ENCODE measurements around the gene STX8. TPM values are rescaled to one million over a fixed set of nuclear protein-coding genes. Genes with fewer than 3 reads are reported as not detected.

The STX8 gene
- total RNA-seq, 1 experiment from 2014 or later = 109 TPM

- Histone ChIP-seq H3K9me3 (replicated peaks) (peaks cover 9% of the 10 kb centered on the region), H3K4me3 (no peak overlapping the region), H3K27ac (no peak overlapping the region), H3K4me1 (replicated peaks) (peaks cover 20% of the 10 kb centered on the region), H3K27me3 (replicated peaks) (no peaks in the 10 kb centered on the region), H3K36me3 (no peaks in the 10 kb centered on the region)
- no peak for DNase-seq (ENCODE audit: low read depth in 1 of 2, low spot score in 2 of 2)
Measured at GRCh38 chr17:9218911-9219310, 356.7 kb downstream of the STX8 start.

DNA sequence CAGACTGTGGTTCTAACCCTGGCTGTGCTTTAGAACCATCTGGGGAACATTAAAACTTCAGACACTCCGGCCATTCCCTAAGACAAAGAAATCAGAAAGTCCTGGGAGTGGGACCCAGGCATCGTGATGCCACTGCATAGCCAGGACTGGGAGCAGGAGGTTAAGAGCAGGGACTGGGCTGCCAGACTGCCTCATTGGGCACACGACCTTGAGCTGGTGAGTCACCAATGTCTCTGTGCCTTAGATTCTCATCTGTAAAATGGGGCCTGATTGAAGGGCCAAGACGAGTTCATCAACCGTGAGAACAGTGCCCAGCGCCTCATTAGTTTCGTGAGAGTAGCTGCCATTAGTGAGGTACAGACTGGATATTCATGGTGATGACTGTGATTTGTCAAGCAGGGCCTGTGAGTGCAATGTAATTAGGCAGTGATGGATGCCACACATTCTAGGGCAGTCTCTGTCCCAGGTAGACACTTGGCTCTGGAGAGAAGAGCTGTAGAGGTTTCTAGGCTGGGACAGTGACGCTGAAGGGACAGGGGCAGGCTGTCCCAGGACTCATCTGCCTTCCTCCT is 357.5 kb downstream of the STX8 start:
- Histone ChIP-seq H3K4me3 (no peak overlapping the region), H3K27ac (peak overlapping the region; percentile 88), H3K9me3 (replicated peaks) (peaks cover 9% of the 10 kb centered on the region), H3K4me1 (replicated peaks) (peaks cover 20% of the 10 kb centered on the region), H3K27me3 (replicated peaks) (no peaks in the 10 kb centered on the region), H3K36me3 (no peaks in the 10 kb centered on the region)
- no peak for DNase-seq (ENCODE audit: low read depth in 1 of 2, low spot score in 2 of 2)

GRCh38 chr17:9217151-9218056 is 358.2 kb downstream of the STX8 start:
- H3K9me3 ChIP-seq (replicated peaks) = peaks cover 9% of the 10 kb centered on the region
- H3K36me3 ChIP-seq = no peaks in the 10 kb centered on the region
- H3K27me3 ChIP-seq (replicated peaks) = no peaks in the 10 kb centered on the region
- DNase-seq (ENCODE audit: low read depth in 1 of 2, low spot score in 2 of 2) = peak in 1 of 2 experiments; percentile 79
- H3K4me1 ChIP-seq (replicated peaks) = peaks cover 20% of the 10 kb centered on the region
- peak overlapping the region; percentile 88 for H3K27ac ChIP-seq
- peak overlapping the region; percentile 9; the same call in 1 of the 2 replicates for H3K4me3 ChIP-seq

GRCh38 chr17:9215465-9215864 is 360.2 kb downstream of the STX8 start:
- no peaks in the 10 kb centered on the region for H3K36me3 ChIP-seq
- peaks cover 20% of the 10 kb centered on the region for H3K4me1 ChIP-seq (replicated peaks)
- H3K4me3 ChIP-seq = no peak overlapping the region
- no peak for DNase-seq (ENCODE audit: low read depth in 1 of 2, low spot score in 2 of 2)
- no peaks in the 10 kb centered on the region for H3K27me3 ChIP-seq (replicated peaks)
- no peak overlapping the region for H3K27ac ChIP-seq
- H3K9me3 ChIP-seq (replicated peaks) = peaks cover 9% of the 10 kb centered on the region

DNA sequence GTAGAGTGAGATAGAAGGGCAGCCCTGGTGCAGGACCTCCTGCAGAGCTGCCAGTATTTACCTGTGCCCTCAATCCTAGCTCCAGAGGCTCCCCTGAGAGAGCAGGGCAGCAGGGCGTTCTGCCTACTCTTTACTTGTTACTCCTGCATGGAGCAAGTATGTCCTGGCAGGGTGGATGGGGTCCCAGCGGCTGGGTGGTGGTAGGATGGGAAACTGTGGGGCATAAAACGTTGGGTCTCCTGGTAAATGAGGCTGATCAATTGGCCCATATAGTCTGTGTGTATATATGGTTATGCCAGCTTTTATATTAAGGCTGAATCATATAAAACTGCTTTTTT is 362.3 kb downstream of the STX8 start:
- Histone ChIP-seq H3K36me3 (no peaks in the 10 kb centered on the region), H3K4me3 (no peak overlapping the region)
- DNase-seq (ENCODE audit: low read depth in 1 of 2, low spot score in 2 of 2) = no peak

DNA sequence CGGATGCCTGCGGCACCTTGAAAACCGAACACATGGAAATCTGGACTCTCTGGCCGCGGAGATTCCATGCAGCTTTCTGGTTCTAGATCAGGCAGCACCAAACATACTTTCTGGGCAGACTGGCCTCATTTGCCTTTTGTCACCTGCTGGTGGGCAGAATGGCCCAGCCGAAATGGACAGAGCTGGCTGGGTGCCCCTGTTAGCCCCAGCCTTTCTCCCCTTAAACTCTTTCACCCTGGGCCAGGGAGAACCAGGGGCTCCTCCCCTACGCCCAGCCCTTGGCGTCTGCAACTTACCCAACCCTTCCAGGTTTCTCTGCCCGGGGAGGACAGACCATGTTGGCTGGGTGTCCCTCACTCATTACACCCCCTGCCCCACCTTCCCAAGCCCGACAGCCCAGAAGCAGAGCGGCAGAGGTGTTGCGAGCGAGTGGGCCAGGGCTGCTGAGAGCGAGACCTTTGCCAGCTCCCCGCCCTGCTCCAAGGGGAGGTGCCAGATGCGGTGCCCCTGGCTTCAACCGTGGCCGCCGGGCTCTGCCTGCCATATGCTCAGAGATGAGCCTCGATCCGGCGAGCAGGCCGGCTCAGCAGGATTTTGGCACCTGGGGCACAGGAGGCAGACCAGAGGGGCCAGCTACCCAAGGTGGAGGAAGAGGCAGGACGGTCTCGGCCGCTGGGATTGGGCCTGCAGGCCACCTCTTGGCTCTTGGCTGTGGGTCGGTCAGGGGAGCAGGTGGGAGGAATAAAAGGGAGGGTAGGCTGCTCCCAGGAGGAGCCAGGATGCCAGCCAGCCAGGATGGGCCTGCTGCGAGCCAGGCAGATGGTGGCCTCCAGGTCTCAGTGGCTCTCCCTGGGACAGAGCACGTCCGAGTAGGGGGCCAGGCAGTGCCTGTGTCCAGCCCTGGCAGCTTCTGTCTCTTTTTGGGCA is 363.0 kb downstream of the STX8 start:
- no peak for DNase-seq (ENCODE audit: low read depth in 1 of 2, low spot score in 2 of 2)
- Histone ChIP-seq H3K36me3 (no peaks in the 10 kb centered on the region), H3K27ac (no peak overlapping the region), H3K9me3 (replicated peaks) (peaks cover 9% of the 10 kb centered on the region), H3K4me3 (no peak overlapping the region), H3K4me1 (replicated peaks) (peaks cover 12% of the 10 kb centered on the region), H3K27me3 (replicated peaks) (no peaks in the 10 kb centered on the region)

More for the DNA sequence above, 362.3 kb downstream of the STX8 start:
- Histone ChIP-seq H3K27me3 (replicated peaks) (no peaks in the 10 kb centered on the region), H3K27ac (no peak overlapping the region), H3K4me1 (replicated peaks) (peaks cover 18% of the 10 kb centered on the region), H3K9me3 (replicated peaks) (peaks cover 9% of the 10 kb centered on the region)

DNA sequence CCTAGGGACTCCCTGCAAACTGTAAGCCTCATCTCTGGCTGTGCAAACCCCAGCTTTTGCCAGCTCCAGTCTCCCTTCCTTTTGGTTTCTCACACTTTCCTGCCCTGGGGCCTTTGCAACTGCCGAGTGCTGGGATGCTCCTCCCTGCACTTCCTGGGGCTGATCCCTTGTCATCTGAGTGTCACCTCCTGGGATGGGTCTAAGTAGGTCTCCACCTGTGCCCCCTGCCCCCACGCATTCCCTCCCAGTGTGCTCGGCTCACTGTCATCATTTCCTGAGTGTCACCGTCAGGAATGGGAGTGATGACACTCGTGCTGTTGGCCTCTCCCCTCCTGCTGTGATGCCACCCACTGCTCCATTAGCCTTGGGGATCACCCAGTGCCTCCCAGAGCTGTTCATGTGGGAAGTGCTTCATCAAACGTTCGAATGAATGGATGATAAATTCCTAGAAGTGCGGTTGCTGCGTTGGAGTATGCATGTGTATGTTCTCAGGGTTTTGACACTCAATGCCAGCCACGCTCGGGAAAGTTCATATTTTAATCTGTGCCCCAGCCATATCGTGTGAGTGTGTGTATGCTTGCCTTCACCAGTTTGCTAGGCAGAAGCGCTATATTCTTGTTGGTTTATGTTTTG is 364.4 kb downstream of the STX8 start:
- H3K27ac ChIP-seq = no peak overlapping the region
- no peaks in the 10 kb centered on the region for H3K36me3 ChIP-seq
- H3K27me3 ChIP-seq (replicated peaks) = no peaks in the 10 kb centered on the region
- no peaks in the 10 kb centered on the region; the same call in 1 of the 2 replicates for H3K4me1 ChIP-seq (replicated peaks)
- H3K4me3 ChIP-seq = no peak overlapping the region
- H3K9me3 ChIP-seq (replicated peaks) = peaks cover 3% of the 10 kb centered on the region
- no peak for DNase-seq (ENCODE audit: low read depth in 1 of 2, low spot score in 2 of 2)

DNA sequence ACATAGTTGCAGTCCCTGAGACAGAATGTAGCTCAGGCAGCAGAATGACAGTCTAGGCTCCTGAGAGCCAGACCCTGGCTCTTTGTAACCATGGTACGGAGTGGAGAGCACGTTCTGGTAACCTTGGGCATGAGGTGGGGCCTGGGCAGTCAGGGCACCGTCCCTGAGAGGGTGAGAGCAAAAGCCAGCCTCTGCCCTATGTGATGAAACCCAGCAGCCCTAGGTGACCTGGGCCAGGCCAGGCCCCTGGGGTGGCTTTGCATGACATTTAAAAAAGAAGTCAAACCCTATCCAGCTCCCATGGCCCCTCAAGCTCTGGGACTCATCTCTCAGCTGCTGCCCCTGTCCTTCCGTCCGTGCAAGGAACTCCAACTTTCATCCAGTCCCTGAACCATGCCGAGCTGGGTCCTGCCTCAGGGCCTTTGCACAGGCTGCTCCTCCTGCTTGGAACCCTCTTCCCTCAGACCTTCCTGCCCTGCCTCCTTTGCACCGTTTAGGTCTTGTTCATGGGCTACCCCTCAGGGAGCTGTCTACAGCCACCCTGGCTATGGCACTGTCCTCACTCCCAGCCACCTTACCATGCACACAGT is 365.7 kb downstream of the STX8 start:
- Histone ChIP-seq H3K4me3 (no peak overlapping the region), H3K4me1 (replicated peaks) (no peaks in the 10 kb centered on the region), H3K36me3 (no peaks in the 10 kb centered on the region), H3K27ac (no peak overlapping the region), H3K9me3 (replicated peaks) (no peaks in the 10 kb centered on the region), H3K27me3 (replicated peaks) (no peaks in the 10 kb centered on the region)
- DNase-seq (ENCODE audit: low read depth in 1 of 2, low spot score in 2 of 2) = no peak

GRCh38 chr17:9209347-9209746 is 366.3 kb downstream of the STX8 start:
- Histone ChIP-seq H3K4me3 (no peak overlapping the region), H3K4me1 (replicated peaks) (no peaks in the 10 kb centered on the region), H3K27ac (no peak overlapping the region), H3K36me3 (no peaks in the 10 kb centered on the region), H3K27me3 (replicated peaks) (no peaks in the 10 kb centered on the region), H3K9me3 (replicated peaks) (no peaks in the 10 kb centered on the region)
- DNase-seq (ENCODE audit: low read depth in 1 of 2, low spot score in 2 of 2) = no peak

DNA sequence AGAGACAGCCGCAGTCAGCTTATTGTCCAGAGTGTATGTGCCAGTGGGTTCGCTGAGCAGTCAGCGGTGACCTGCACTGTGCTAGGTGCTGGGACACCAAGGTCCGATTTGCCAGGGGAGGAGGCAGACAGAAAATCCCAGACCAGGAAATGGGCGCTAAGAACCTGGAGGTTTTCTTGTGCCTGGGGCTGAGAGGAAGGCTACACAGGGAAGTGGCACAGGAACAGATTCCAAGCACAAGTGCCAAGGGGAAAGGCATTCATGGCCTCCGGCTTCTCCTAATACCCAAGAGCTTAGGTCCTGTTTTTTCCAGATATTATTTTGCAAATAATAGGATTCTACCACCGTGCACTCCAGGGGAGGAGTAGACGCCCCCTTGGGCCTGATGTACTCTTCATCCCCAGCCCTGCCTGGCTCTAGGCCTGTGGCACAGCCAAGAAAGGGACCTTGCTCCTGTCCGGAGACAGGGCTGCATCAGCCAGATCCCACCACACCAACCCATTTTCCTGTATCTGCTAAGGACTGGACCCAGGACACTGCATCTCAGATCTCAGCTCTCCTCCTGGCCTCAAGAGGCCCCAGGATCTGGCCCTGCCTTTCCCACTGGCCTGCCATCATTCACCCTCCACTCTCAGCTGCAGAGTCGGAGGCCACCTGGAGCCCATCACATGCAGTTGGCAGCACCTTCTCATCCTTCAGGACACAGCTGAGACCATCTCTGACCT is 367.1 kb downstream of the STX8 start:
- DNase-seq (ENCODE audit: low read depth in 1 of 2, low spot score in 2 of 2) = no peak
- no peaks in the 10 kb centered on the region for H3K9me3 ChIP-seq (replicated peaks)
- H3K4me1 ChIP-seq (replicated peaks) = no peaks in the 10 kb centered on the region
- H3K36me3 ChIP-seq = no peaks in the 10 kb centered on the region
- no peak overlapping the region for H3K4me3 ChIP-seq
- H3K27ac ChIP-seq = no peak overlapping the region
- no peaks in the 10 kb centered on the region for H3K27me3 ChIP-seq (replicated peaks)

GRCh38 chr17:9206741-9207332 is 368.8 kb downstream of the STX8 start:
- Histone ChIP-seq H3K27ac (no peak overlapping the region), H3K9me3 (replicated peaks) (no peaks in the 10 kb centered on the region), H3K4me3 (no peak overlapping the region), H3K4me1 (replicated peaks) (no peaks in the 10 kb centered on the region), H3K36me3 (no peaks in the 10 kb centered on the region), H3K27me3 (replicated peaks) (no peaks in the 10 kb centered on the region)
- DNase-seq (ENCODE audit: low read depth in 1 of 2, low spot score in 2 of 2) = no peak

- no peaks in the 10 kb centered on the region for H3K9me3 ChIP-seq (replicated peaks)
- no peak overlapping the region for H3K4me3 ChIP-seq
- no peaks in the 10 kb centered on the region for H3K4me1 ChIP-seq (replicated peaks)
- H3K27me3 ChIP-seq (replicated peaks) = no peaks in the 10 kb centered on the region
- no peak for DNase-seq (ENCODE audit: low read depth in 1 of 2, low spot score in 2 of 2)
- H3K36me3 ChIP-seq = no peaks in the 10 kb centered on the region
- no peak overlapping the region for H3K27ac ChIP-seq
Measured at GRCh38 chr17:9206410-9206703, 369.3 kb downstream of the STX8 start.
